GM12801 (cell line): ENCODE results near the gene INS.

Experiments
- CTCF ChIP-seq: IDR thresholded peaks from one replicate; pipeline ENCODE4 v1.5.1; 2011; ENCODE audit warnings: control low read depth; ENCODE audit not compliant: insufficient read length; ENCODE audit errors: extremely low read depth

INS gene

GRCh38 chr11:2196970-2197770, 36.2 kb upstream of the INS start:
- TF ChIP-seq CTCF = no peak

GRCh38 chr11:2195756-2196088, 34.7 kb upstream of the INS start:
- no peak for TF ChIP-seq CTCF

GRCh38 chr11:2194877-2195755, 34.1 kb upstream of the INS start:
- TF ChIP-seq CTCF = no peak

- no peak for TF ChIP-seq CTCF
Observed at GRCh38 chr11:2193099-2193887, 32.3 kb upstream of the INS start.

- TF ChIP-seq CTCF = no peak
Observed at GRCh38 chr11:2192435-2192834, 31.4 kb upstream of the INS start.

- no peak for TF ChIP-seq CTCF
Observed at GRCh38 chr11:2191883-2192282, 30.9 kb upstream of the INS start.
